Effector CD4-positive, alpha-beta T cell (primary cell): ENCODE measurements around the gene COL2A1. TPM values are rescaled to one million over a fixed set of nuclear protein-coding genes. Genes with fewer than 3 reads are reported as not detected.

Source experiments
- DNase-seq: peaks from one replicate; pipeline ENCODE4 v3.0.0-alpha.2; 2020
- total RNA-seq: gene quantifications from one replicate; lab custom pipeline; 2026; lab: John Stamatoyannopoulos, UW

The COL2A1 gene
- total RNA-seq = not detected

- DNase-seq = no peak
Observed at GRCh38 chr12:48004053-48004941, at the start of gene COL2A1. TSS of gene COL2A1 (minus strand) at chr12:48004476. CDS start at chr12:48004321, 155 bp downstream.

GRCh38 chr12:48053883-48054282, 49.6 kb upstream of the COL2A1 start:
- DNase-seq = no peak

GRCh38 chr12:48053122-48053521, 48.8 kb upstream of the COL2A1 start:
- no peak for DNase-seq

- DNase-seq = no peak
Observed at GRCh38 chr12:48051681-48052080, 47.4 kb upstream of the COL2A1 start.

- DNase-seq = no peak
Observed at GRCh38 chr12:48050174-48050573, 45.9 kb upstream of the COL2A1 start.

- no peak for DNase-seq
Observed at GRCh38 chr12:48045965-48046518, 41.8 kb upstream of the COL2A1 start.

GRCh38 chr12:48045061-48045846, 41.0 kb upstream of the COL2A1 start:
- DNase-seq = no peak

GRCh38 chr12:48044396-48044795, 40.1 kb upstream of the COL2A1 start:
- DNase-seq = no peak

GRCh38 chr12:48043771-48044170, 39.5 kb upstream of the COL2A1 start:
- DNase-seq = no peak

- DNase-seq = no peak
Observed at GRCh38 chr12:48041591-48042423, 37.5 kb upstream of the COL2A1 start.

- DNase-seq = no peak
Observed at GRCh38 chr12:48040354-48040753, 36.1 kb upstream of the COL2A1 start.

GRCh38 chr12:48039151-48039550, 34.9 kb upstream of the COL2A1 start:
- no peak for DNase-seq

GRCh38 chr12:48038085-48038484, 33.8 kb upstream of the COL2A1 start:
- no peak for DNase-seq

GRCh38 chr12:48037267-48037915, 33.1 kb upstream of the COL2A1 start:
- no peak for DNase-seq

GRCh38 chr12:48036818-48037217, 32.5 kb upstream of the COL2A1 start:
- no peak for DNase-seq

GRCh38 chr12:48034835-48035805, 30.8 kb upstream of the COL2A1 start:
- DNase-seq = no peak

GRCh38 chr12:48033451-48033850, 29.2 kb upstream of the COL2A1 start:
- no peak for DNase-seq

- no peak for DNase-seq
Observed at GRCh38 chr12:48032597-48032996, 28.3 kb upstream of the COL2A1 start.

- DNase-seq = no peak
Observed at GRCh38 chr12:48031135-48031960, 27.1 kb upstream of the COL2A1 start.

GRCh38 chr12:48030173-48030650, 25.9 kb upstream of the COL2A1 start:
- no peak for DNase-seq
